IMR-90 (cell line): Measurements from ENCODE around the gene IGBP1. TPM values are rescaled to one million over a fixed set of nuclear protein-coding genes. Genes with fewer than 3 reads are reported as not detected.

Source experiments
- ATAC-seq: fragments of 200-7000 bp; cut with Tn5 transposase; 2 replicates; pipeline ENCODE4 v1.9.1; 2020; ENCODE audit warnings: low read depth, mild to moderate bottlenecking, moderate library complexity
- BruUV-seq: library from RNA; stranded (reverse); fragments of 400-500 nt; replicated peaks from 2 replicates; lab custom pipeline; 2021; lab: Mats Ljungman, UMichigan
- CTCF ChIA-PET: fragments of 300-600 bp; formaldehyde crosslinking; extraction: SDS; loops from one replicate; lab custom pipeline; 2021; ENCODE audit warnings: antibody characterized with exemption; lab: Yijun Ruan, JAX
- POLR2A ChIA-PET: fragments of 300-600 bp; sonication (Branson Sonifier 250); formaldehyde crosslinking; loops from one replicate; lab custom pipeline; 2022; ENCODE audit warnings: antibody characterized with exemption; ENCODE audit not compliant: unreplicated experiment; lab: Charles Lee
- DNase-seq: peaks from one replicate; pipeline ENCODE4 v3.0.0; 2013
- H2AFZ ChIP-seq: replicated peaks from 2 replicates; pipeline ENCODE3; 2013; ENCODE audit warnings: low read length, mild to moderate bottlenecking; ENCODE audit not compliant: poor library complexity
- H2AK5ac ChIP-seq: 2 replicates; pipeline ENCODE4 v1.6.1; 2013; ENCODE audit warnings: low read depth, low read length, inconsistent platforms
- H2AK9ac ChIP-seq: replicated peaks from 2 replicates; pipeline ENCODE3; 2013; ENCODE audit warnings: mild to moderate bottlenecking, low read depth, low read length, moderate library complexity; ENCODE audit not compliant: poor library complexity
- H2BK120ac ChIP-seq: 2 replicates; pipeline ENCODE4 v1.6.1; 2013; ENCODE audit warnings: low read depth, low read length, inconsistent platforms
- H2BK15ac ChIP-seq: 3 replicates; pipeline ENCODE4 v1.6.1; 2013; ENCODE audit warnings: low read depth, low read length, inconsistent platforms
- H2BK20ac ChIP-seq: 2 replicates; pipeline ENCODE4 v1.6.1; 2013; ENCODE audit warnings: low read depth, mild to moderate bottlenecking, inconsistent platforms, low read length, moderate library complexity
- H2BK5ac ChIP-seq: 2 replicates; pipeline ENCODE4 v1.6.1; 2013; ENCODE audit warnings: mild to moderate bottlenecking, low read depth, low read length, inconsistent platforms; ENCODE audit not compliant: poor library complexity, severe bottlenecking
- H3K14ac ChIP-seq: replicated peaks from 2 replicates; pipeline ENCODE4 v1.6.1; 2013; ENCODE audit warnings: low read depth, low read length, inconsistent platforms
- H3K18ac ChIP-seq: 2 replicates; pipeline ENCODE4 v1.6.1; 2013; ENCODE audit warnings: low read depth, low read length, control low read depth
- H3K23ac ChIP-seq: 2 replicates; pipeline ENCODE4 v1.6.1; 2013; ENCODE audit warnings: low read depth, low read length, inconsistent platforms
- H3K27ac ChIP-seq: 2 replicates; pipeline ENCODE4 v1.5.1; 2013; ENCODE audit warnings: mild to moderate bottlenecking, control low read depth, low read length; ENCODE audit not compliant: insufficient read depth
- H3K27me3 ChIP-seq: 2 replicates; pipeline ENCODE4 v1.6.1; 2013; ENCODE audit warnings: low read length; ENCODE audit not compliant: control insufficient read depth, insufficient read depth
- H3K36me3 ChIP-seq: 2 replicates; pipeline ENCODE4 v1.6.1; 2013; ENCODE audit warnings: low read length, mixed read lengths; ENCODE audit not compliant: control insufficient read depth, insufficient read depth
- H3K4ac ChIP-seq: 2 replicates; pipeline ENCODE4 v1.6.1; 2013; ENCODE audit warnings: low read depth, low read length, inconsistent platforms
- H3K4me1 ChIP-seq: 2 replicates; pipeline ENCODE4 v1.6.1; 2013; ENCODE audit warnings: low read length, mixed read lengths; ENCODE audit not compliant: control insufficient read depth, insufficient read depth
- H3K4me2 ChIP-seq: 2 replicates; pipeline ENCODE4 v1.6.1; 2013; ENCODE audit warnings: low read depth, mild to moderate bottlenecking, control low read depth, low read length, moderate library complexity
- H3K4me3 ChIP-seq: 2 replicates; pipeline ENCODE4 v1.5.1; 2013; ENCODE audit warnings: low read depth, mild to moderate bottlenecking, control low read depth, low read length, moderate library complexity; ENCODE audit not compliant: insufficient read depth
- H3K56ac ChIP-seq: 2 replicates; pipeline ENCODE4 v1.6.1; 2013; ENCODE audit warnings: low read length, inconsistent platforms; ENCODE audit not compliant: insufficient read depth; ENCODE audit errors: extremely low read depth
- H3K79me1 ChIP-seq, 2 experiments: 2 replicates each; pipeline ENCODE4 v1.6.1; 2013; ENCODE audit warnings: low read length in 2 of 2, inconsistent platforms in 1 of 2, low read depth in 1 of 2
- H3K9ac ChIP-seq: 2 replicates; pipeline ENCODE4 v1.6.1; 2013; ENCODE audit warnings: low read depth, low read length, control low read depth
- H3K9me1 ChIP-seq: 2 replicates; pipeline ENCODE4 v1.6.1; 2013; ENCODE audit warnings: low read length, inconsistent platforms; ENCODE audit not compliant: insufficient read depth
- H3K9me3 ChIP-seq: 2 replicates; pipeline ENCODE4 v1.6.1; 2013; ENCODE audit warnings: low read length; ENCODE audit not compliant: control insufficient read depth, insufficient read depth
- H4K20me1 ChIP-seq: 2 replicates; pipeline ENCODE4 v1.6.1; 2013; ENCODE audit warnings: low read length, inconsistent platforms; ENCODE audit not compliant: insufficient read depth
- H4K5ac ChIP-seq: 2 replicates; pipeline ENCODE4 v1.6.1; 2013; ENCODE audit warnings: mild to moderate bottlenecking, low read depth, low read length, control low read depth
- H4K8ac ChIP-seq, 2 experiments: 2 replicates each; pipeline ENCODE4 v1.6.1; 2013; ENCODE audit warnings: low read depth in 2 of 2, low read length in 2 of 2, control low read depth in 1 of 2, inconsistent platforms in 1 of 2
- H4K91ac ChIP-seq: 2 replicates; pipeline ENCODE4 v1.6.1; 2013; ENCODE audit warnings: low read depth, low read length, inconsistent platforms; ENCODE audit not compliant: insufficient read depth
- BHLHE40 ChIP-seq: fragments of 150-350 bp; IDR thresholded peaks from 2 replicates; pipeline ENCODE4 v1.6.1; 2016; ENCODE audit warnings: mild to moderate bottlenecking, low read depth, low read length
- RAD21 ChIP-seq: IDR thresholded peaks from 2 replicates; pipeline ENCODE4 v1.6.1; 2012; ENCODE audit warnings: low read length, improper control_type of control experiment
- WGBS, 2 experiments: methylation state at CpG; one replicate each; pipeline versions ENCODE4 v1.1.5 to v1.1.7; 2013; ENCODE audit warnings: missing lambda C conversion rate in 2 of 2; ENCODE audit not compliant: insufficient read length in 1 of 2; ENCODE audit errors: extremely low coverage in 2 of 2; 5-methylcytosine and 5-hydroxymethylcytosine counted together
- dilution Hi-C: fragments of 300-500 bp; cut with HindIII; formaldehyde crosslinking; loops from one replicate; pipeline ENCODE4 v1.14.3; 2018; ENCODE audit warnings: low sequenced_read_pairs; ENCODE audit not compliant: unreplicated experiment
- in situ Hi-C: fragments of 300-500 bp; cut with MboI; formaldehyde crosslinking; loops from 3 replicates; pipeline ENCODE4 v1.14.3; 2019; ENCODE audit warnings: low sequenced_read_pairs, inconsistent platforms, mixed read lengths
- intact Hi-C: fragments of 100-400 bp; cut with micrococcal nuclease; formaldehyde crosslinking; loops from 2 replicates; pipeline ENCODE4 v1.10.0; 2022
- polyA plus RNA-seq, 3 experiments: library from polyadenylated mRNA; depleted of rRNA; stranded (reverse); fragments of >200 nt; gene quantifications; 2 replicates each; pipeline ENCODE4 v1.2.3, GENCODE V29; 2012; ENCODE audit warnings: low replicate concordance in 1 of 3
- total RNA-seq: library from RNA; depleted of rRNA; stranded (reverse); fragments of >200 nt; gene quantifications from 2 replicates; pipeline ENCODE4 v1.2.3, GENCODE V29; 2012
- TF ChIP-seq, protein P1 (sequence below): conservative IDR thresholded peaks from 2 replicates; pipeline ENCODE4 v1.5.1; 2012; ENCODE audit warnings: mild to moderate bottlenecking, low read depth, low read length, improper control_type of control experiment

Gene IGBP1
- total and polyA plus RNA-seq, 2 of the 4 experiments (the other 2 are of a cell fraction): 51.8 to 87.1 TPM

DNA sequence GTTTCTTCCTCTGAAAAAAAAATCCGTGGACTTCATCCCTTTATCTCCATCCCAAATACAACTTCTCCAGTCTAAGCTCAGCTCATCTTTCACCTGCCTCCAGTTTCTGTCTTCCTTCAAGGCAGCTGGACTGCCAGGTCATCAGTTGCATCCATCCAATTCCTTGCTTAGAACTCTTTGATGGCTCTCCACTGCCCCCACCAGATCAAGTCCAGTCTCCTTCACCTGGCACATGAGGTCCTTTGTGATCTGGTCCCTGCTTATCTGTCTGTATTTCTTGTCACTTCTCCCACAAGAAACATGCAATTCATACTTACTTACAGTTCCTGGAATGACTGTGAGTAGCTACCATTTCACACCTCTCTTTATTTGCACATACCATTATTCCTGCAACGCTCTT, 37.2 kb upstream of the IGBP1 start:
- Histone ChIP-seq H3K18ac (no peak overlapping the region), H3K4me1 (no peaks in the 10 kb centered on the region), H4K5ac (no peak overlapping the region), H2AK9ac (no peak overlapping the region), H2BK5ac (no peak overlapping the region), H3K9me1 (no peaks in the 10 kb centered on the region), H3K14ac (no peak overlapping the region), H2BK20ac (no peak overlapping the region), H4K20me1 (no peaks in the 10 kb centered on the region), H3K9me3 (no peaks in the 10 kb centered on the region), H3K9ac (no peak overlapping the region), H3K4me3 (no peak overlapping the region), H2AFZ (no peak overlapping the region), H2AK5ac (no peak overlapping the region), H3K4me2 (no peak overlapping the region), H2BK120ac (no peak overlapping the region), H3K23ac (no peak overlapping the region), H3K4ac (no peak overlapping the region), H3K79me1 (no peaks in the 10 kb centered on the region), H3K56ac (no peak overlapping the region), H2BK15ac (no peak overlapping the region), H3K27ac (no peak overlapping the region), H4K8ac (no peak overlapping the region), H3K36me3 (no peaks in the 10 kb centered on the region), H4K91ac (no peak overlapping the region), H3K27me3 (no peaks in the 10 kb centered on the region; the same call in 1 of the 2 replicates)
- CTCF ChIA-PET: interaction anchor here (0.7 to 1.0 kb wide), 4 partner anchors 14 to 1020 kb away, joined by 3 read pairs; no protein-coding TSS in a partner anchor
- intact Hi-C loops (loop anchor here (2.0 to 5.0 kb wide), 4 partner anchors 63 to 1274 kb away; partner anchors contain the start of gene EDA), in situ Hi-C loops (loop anchor here (10.0 kb wide), 1 partner anchor 551 kb away; no protein-coding TSS in a partner anchor), dilution Hi-C loops (no loop called here)
- BruUV-seq: no TSS peak
- ATAC-seq (no peak), DNase-seq (peak; percentile 25)
- WGBS, 2 experiments: 38% methylated on average over 2 of the region's 2 CpGs; no CpG with 5 or more reads in 1 of the 2 experiments
- no peak for TF ChIP-seq BHLHE40
- TF ChIP-seq, protein P1, sequence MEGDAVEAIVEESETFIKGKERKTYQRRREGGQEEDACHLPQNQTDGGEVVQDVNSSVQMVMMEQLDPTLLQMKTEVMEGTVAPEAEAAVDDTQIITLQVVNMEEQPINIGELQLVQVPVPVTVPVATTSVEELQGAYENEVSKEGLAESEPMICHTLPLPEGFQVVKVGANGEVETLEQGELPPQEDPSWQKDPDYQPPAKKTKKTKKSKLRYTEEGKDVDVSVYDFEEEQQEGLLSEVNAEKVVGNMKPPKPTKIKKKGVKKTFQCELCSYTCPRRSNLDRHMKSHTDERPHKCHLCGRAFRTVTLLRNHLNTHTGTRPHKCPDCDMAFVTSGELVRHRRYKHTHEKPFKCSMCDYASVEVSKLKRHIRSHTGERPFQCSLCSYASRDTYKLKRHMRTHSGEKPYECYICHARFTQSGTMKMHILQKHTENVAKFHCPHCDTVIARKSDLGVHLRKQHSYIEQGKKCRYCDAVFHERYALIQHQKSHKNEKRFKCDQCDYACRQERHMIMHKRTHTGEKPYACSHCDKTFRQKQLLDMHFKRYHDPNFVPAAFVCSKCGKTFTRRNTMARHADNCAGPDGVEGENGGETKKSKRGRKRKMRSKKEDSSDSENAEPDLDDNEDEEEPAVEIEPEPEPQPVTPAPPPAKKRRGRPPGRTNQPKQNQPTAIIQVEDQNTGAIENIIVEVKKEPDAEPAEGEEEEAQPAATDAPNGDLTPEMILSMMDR: peak; percentile 29
- TF ChIP-seq RAD21: peak; percentile 45
- POLR2A ChIA-PET: no interaction called here
